Measurements from ENCODE around the gene ABCD4.

ABCD4 gene

DNA sequence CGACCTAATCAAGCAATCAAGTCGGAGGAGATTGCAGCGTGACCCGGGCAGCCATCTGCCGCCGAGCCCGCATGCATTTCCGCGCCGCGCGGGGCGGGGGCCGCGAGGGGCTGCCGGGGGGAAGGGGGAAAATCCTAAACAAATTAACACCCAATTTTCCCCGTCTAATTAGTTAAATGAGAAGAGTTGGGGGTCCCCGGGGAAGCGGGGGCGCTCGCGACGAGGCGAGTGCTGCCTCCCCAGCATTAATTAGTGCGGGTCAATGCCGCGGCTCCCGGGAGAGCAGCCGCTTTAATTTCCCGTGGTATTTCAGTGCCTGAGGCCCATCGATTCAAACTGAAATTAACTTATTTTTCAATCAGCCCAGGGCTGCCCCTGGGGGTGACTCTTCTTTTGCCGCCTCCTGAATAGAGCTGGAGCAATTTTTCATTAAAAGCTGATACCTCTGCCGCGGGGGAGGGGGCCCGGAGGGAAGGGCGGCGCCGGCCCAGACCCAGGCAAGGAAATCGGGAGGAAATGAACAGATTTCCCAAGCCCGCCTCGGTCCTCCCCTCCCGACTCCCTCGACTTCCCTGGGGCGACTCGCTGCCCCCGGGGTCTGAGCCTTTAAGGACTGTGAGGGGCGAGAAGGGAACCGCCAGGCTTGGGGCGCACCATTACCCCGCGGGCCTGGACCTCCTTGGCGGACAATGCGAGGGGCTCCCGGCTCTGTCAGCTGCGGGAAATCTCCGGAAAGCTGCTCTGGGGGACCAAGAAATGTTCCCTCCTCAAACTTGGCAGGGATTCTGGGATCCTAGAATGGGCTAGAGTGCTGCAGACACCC lies 44.6 kb downstream of the ABCD4 start:
- no peaks in the 10 kb centered on the region for H3K9me3 ChIP-seq (ENCODE audit: control insufficient read depth, insufficient read depth, low read depth, low read length)
- H3K4me1 ChIP-seq (ENCODE audit: control insufficient read depth, insufficient read depth, low read length) = no peaks in the 10 kb centered on the region; the same call in 1 of the 2 replicates
- no peak overlapping the region for H3K27ac ChIP-seq (ENCODE audit: extremely low read depth, low read depth, low read length)
- H3K36me3 ChIP-seq (ENCODE audit: control insufficient read depth in 2 of 2, insufficient read depth in 1 of 2, low read length in 2 of 2) = no peaks in the 10 kb centered on the region
- H3K4me3 ChIP-seq (ENCODE audit: low read depth, low read length) = peak overlapping the region; percentile 50
- POLR2A ChIA-PET = no interaction called here
- CTCF ChIA-PET = interaction anchor here (0.6 to 2.5 kb wide), 19 partner anchors 11 to 470 kb away, joined by 3 to 20 read pairs (median 4); partner anchors contain the start of gene VSX2
- no peak for TF ChIP-seq SP3 (tag by site-specific recombination; IDR thresholded peaks at IDR 0.05)
- TF ChIP-seq ZNF701 (tag by site-specific recombination; IDR thresholded peaks at IDR 0.05) = no peak
- TF ChIP-seq, protein P1, sequence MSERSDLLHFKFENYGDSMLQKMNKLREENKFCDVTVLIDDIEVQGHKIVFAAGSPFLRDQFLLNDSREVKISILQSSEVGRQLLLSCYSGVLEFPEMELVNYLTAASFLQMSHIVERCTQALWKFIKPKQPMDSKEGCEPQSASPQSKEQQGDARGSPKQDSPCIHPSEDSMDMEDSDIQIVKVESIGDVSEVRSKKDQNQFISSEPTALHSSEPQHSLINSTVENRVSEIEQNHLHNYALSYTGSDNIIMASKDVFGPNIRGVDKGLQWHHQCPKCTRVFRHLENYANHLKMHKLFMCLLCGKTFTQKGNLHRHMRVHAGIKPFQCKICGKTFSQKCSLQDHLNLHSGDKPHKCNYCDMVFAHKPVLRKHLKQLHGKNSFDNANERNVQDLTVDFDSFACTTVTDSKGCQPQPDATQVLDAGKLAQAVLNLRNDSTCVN (tag by site-specific recombination; optimal IDR thresholded peaks at IDR 0.05) = peak; percentile 28
- TF ChIP-seq GLI4 (tag by site-specific recombination; IDR thresholded peaks at IDR 0.05) = no peak
- TF ChIP-seq ZNF302 (tag by site-specific recombination; IDR thresholded peaks at IDR 0.05; ENCODE audit: low read depth) = no peak
- 0 out of 2 replicates have a peak, but pooled peaks have one; percentile 39 for TF ChIP-seq ZNF223 (tag by site-specific recombination; IDR thresholded peaks at IDR 0.05)
- TF ChIP-seq ZNF335 (tag by site-specific recombination; conservative IDR thresholded peaks at IDR 0.05) = peak; percentile 52; the same call in 1 of the 2 replicates
- no peak for TF ChIP-seq ZNF416 (tag by site-specific recombination; IDR thresholded peaks at IDR 0.05)
- no peak for TF ChIP-seq PRDM1 (tag by site-specific recombination; IDR thresholded peaks at IDR 0.05)
- TF ChIP-seq, protein P2, sequence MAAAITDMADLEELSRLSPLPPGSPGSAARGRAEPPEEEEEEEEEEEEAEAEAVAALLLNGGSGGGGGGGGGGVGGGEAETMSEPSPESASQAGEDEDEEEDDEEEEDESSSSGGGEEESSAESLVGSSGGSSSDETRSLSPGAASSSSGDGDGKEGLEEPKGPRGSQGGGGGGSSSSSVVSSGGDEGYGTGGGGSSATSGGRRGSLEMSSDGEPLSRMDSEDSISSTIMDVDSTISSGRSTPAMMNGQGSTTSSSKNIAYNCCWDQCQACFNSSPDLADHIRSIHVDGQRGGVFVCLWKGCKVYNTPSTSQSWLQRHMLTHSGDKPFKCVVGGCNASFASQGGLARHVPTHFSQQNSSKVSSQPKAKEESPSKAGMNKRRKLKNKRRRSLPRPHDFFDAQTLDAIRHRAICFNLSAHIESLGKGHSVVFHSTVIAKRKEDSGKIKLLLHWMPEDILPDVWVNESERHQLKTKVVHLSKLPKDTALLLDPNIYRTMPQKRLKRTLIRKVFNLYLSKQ (tag by site-specific recombination; IDR thresholded peaks at IDR 0.05; ENCODE audit: borderline replicate concordance) = no peak
- no peak for TF ChIP-seq BCL11B (tag by site-specific recombination; IDR thresholded peaks at IDR 0.05; ENCODE audit: low read depth)
- peak; percentile 35; the same call in 1 of the 2 replicates for TF ChIP-seq PATZ1 (tag by site-specific recombination; IDR thresholded peaks at IDR 0.05)
- TF ChIP-seq, protein P3, sequence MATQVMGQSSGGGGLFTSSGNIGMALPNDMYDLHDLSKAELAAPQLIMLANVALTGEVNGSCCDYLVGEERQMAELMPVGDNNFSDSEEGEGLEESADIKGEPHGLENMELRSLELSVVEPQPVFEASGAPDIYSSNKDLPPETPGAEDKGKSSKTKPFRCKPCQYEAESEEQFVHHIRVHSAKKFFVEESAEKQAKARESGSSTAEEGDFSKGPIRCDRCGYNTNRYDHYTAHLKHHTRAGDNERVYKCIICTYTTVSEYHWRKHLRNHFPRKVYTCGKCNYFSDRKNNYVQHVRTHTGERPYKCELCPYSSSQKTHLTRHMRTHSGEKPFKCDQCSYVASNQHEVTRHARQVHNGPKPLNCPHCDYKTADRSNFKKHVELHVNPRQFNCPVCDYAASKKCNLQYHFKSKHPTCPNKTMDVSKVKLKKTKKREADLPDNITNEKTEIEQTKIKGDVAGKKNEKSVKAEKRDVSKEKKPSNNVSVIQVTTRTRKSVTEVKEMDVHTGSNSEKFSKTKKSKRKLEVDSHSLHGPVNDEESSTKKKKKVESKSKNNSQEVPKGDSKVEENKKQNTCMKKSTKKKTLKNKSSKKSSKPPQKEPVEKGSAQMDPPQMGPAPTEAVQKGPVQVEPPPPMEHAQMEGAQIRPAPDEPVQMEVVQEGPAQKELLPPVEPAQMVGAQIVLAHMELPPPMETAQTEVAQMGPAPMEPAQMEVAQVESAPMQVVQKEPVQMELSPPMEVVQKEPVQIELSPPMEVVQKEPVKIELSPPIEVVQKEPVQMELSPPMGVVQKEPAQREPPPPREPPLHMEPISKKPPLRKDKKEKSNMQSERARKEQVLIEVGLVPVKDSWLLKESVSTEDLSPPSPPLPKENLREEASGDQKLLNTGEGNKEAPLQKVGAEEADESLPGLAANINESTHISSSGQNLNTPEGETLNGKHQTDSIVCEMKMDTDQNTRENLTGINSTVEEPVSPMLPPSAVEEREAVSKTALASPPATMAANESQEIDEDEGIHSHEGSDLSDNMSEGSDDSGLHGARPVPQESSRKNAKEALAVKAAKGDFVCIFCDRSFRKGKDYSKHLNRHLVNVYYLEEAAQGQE (tag by site-specific recombination; IDR thresholded peaks at IDR 0.05) = no peak

Data from HEK293 (cell line).